Adipose tissue (tissue), 3 donors: ENCODE data around the gene DPPA2. TPM values are rescaled to one million over a fixed set of nuclear protein-coding genes. Genes with fewer than 3 reads are reported as not detected.
"Not testable (repeated sequence)": the region's sequence is repeated elsewhere in the genome, so short reads cannot be mapped to it uniquely, and the experiment has no call there.

ENCODE experiments used
- H3K27ac ChIP-seq: one replicate; pipeline ENCODE4 v1.5.1; 2013; ENCODE audit warnings: low read depth, low read length
- WGBS, 3 donors: extraction: QIAGEN DNeasy Blood & Tissue Kit; methylation state at CpG; one replicate each; pipeline ENCODE4 v1.1.7; 2013; 5-methylcytosine and 5-hydroxymethylcytosine counted together
- polyA plus RNA-seq, 3 donors: library from polyadenylated mRNA; stranded (reverse); fragments of 200-250 nt; gene quantifications; one replicate each; pipeline ENCODE4 v1.2.3, GENCODE V29; 2013
- donor health status: healthy with polysubstance abuse.
- donor health status: Bipolar disorder and iron deficiency.
- donor health status: healthy.

DPPA2 gene, protein sequence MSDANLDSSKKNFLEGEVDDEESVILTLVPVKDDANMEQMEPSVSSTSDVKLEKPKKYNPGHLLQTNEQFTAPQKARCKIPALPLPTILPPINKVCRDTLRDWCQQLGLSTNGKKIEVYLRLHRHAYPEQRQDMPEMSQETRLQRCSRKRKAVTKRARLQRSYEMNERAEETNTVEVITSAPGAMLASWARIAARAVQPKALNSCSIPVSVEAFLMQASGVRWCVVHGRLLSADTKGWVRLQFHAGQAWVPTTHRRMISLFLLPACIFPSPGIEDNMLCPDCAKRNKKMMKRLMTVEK
- polyA plus RNA-seq, result not detected

- WGBS, 3 donors, result 78 to 88% (median 88%) methylated on average over 21 of the region's 21 CpGs
- no peak within 1 kb of the TSS for H3K27ac ChIP-seq
Measured at GRCh38 chr3:109316162-109316730, at the start of gene DPPA2. TSS of gene DPPA2 (minus strand) at chr3:109316517. CDS start at chr3:109314542, 1,975 bp downstream.

- WGBS, 3 donors, result 79 to 86% (median 83%) methylated on average over 6 of the region's 6 CpGs
- no peak overlapping the region for H3K27ac ChIP-seq
Measured at GRCh38 chr3:109364088-109364487, 47.8 kb upstream of the DPPA2 start.

GRCh38 chr3:109363634-109364033 is 47.3 kb upstream of the DPPA2 start:
- H3K27ac ChIP-seq, result no peak overlapping the region

DNA sequence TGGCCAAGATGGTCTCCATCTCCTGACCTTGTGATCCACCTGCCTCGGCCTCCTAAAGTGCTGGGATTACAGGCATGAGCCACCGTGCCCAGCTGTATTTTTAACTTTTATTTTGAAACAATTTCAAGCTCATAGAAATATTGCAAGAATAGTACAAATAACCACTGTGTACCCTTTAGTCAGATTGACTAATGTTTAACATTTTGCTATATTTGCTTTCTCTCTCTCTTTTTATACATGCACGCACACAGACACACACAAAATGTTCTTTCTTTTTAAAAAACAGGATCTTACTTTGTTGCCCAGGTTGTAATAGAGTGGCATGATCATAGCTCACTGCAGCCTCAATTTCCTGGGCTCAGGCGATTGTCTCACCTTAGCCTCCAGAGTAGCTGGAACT is 46.5 kb upstream of the DPPA2 start:
- H3K27ac ChIP-seq, result no peak overlapping the region
- WGBS, 3 donors, result 52 to 90% (median 87%) methylated on average over 4 of the region's 4 CpGs

GRCh38 chr3:109358809-109359208 is 42.5 kb upstream of the DPPA2 start:
- 79 to 86% (median 85%) methylated on average over 2 of the region's 2 CpGs for WGBS, 3 donors
- H3K27ac ChIP-seq, result not testable (repeated sequence)

DNA sequence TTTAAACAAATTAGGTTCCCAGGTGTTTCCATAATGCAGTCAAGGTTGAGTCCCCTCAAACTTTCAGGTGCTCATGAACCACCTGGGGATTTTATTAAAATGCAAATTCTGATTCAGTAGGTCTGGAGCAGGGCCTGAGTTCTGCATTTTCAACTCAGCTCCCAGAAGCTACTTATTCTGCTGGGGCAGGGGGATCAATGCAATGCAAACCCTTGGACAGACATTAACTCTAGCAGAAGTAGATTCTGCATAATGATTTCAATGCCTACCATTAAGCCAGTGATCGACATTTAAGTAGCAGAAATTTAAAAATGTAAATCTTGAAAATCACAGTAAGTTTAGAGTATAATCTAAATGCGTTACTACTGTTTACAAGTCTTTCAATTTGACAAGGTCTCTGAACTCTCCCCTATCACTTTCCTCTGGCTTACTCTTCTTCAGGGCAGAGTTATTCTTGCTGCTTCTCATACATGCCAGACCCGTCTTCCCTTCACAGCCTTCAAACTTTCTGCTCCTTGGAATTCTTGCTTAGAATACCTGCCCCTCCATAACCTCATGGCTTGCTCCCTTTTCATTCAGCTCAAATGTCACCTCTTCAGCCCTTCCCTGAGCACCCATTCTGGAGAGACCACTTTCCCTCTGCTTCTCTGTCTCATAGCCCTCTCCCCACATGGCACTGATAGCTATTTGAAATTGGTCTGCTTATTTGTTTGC is 40.3 kb upstream of the DPPA2 start:
- H3K27ac ChIP-seq, result no peak overlapping the region
- 62 to 86% (median 79%) methylated on average over 3 of the region's 3 CpGs for WGBS, 3 donors

GRCh38 chr3:109355625-109356441 is 39.5 kb upstream of the DPPA2 start:
- no peak overlapping the region for H3K27ac ChIP-seq
- WGBS, 3 donors, result 52 to 64% (median 59%) methylated on average over 8 of the region's 8 CpGs

DNA sequence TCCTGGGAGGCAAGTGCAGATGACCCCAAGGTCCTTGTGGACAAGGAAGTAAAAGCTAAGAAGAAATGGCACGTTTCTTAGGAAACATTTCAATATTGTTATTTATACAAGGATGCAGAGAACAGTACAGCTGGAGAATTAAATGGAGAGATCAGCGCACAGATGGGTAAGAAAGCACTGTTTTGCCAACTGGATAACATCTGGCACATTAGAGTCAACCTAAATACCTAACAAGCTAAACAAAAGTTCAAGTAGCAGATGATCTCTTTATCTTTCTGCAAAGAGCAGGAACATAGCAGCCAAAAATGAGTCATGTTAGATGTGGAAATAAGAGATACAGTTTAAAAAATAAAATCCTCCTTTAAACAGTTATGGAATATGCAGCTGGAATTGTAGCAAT is 36.7 kb upstream of the DPPA2 start:
- no peak overlapping the region for H3K27ac ChIP-seq
- 40 to 57% (median 49%) methylated on average over 2 of the region's 2 CpGs for WGBS, 3 donors

DNA sequence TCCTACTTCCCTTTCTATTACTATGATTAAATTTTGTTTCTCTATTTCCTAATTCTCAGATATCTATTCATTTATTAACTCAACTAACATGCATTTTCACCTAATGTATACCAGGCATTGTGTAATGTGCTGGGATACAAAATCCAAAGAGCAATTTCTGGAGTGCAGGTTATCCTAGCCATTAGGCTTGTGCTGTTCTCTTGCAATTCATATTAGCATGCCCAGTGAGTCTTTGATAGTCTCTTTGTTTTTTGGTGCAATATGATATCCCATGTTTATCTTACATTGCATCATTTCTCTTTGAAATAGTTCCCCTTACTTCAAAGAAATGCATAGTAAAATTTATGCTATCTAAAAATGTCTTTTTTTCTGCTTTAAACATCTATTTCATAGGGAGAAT is 34.9 kb upstream of the DPPA2 start:
- no peak overlapping the region for H3K27ac ChIP-seq

DNA sequence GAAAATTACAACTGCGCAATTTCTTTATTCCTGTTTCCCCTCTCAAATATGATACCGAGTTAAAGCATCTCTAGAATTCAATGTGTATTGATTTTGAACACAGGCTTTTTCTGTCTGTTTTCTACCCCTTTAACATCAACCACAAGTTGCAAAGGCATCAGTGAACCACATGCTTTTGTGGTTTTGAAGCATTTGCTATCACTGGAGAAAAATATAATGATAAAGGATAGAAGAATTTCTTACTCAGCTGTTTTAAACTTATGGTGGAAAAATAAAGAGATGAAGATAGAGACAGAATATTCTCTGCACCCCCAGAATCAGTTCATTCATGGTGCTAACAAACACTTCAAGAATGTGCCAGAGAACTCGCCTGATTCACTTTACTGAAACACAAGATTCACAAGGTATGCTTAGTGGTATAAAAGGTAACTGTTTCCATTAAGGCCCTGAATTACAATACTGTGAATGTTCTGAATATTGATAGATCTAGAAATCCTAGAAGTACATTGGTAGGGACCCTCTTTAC is 30.5 kb upstream of the DPPA2 start:
- no peak overlapping the region for H3K27ac ChIP-seq
- WGBS, 3 donors, result 64 to 89% (median 85%) methylated on average over 3 of the region's 3 CpGs

DNA sequence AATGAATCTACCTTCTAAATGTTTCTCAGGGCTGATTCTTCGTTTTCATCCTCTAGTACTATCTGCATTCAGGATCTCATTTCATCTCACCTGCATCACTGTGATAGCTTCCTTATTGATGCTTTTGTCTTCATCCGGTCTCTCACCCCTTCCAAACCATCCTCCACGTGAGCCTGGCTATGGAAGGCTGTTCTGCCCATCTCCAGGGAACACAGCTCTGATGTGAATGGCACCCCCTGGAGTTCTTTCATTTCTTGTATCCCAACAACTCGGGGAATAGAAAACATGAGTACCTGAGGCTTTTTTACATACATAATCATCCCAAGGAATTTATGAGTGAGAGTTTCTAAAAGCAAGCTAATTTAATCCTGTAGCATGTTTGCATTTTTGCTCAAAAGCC is 29.8 kb upstream of the DPPA2 start:
- 43 to 73% (median 59%) methylated on average over 4 of the region's 4 CpGs for WGBS, 3 donors
- no peak overlapping the region for H3K27ac ChIP-seq

DNA sequence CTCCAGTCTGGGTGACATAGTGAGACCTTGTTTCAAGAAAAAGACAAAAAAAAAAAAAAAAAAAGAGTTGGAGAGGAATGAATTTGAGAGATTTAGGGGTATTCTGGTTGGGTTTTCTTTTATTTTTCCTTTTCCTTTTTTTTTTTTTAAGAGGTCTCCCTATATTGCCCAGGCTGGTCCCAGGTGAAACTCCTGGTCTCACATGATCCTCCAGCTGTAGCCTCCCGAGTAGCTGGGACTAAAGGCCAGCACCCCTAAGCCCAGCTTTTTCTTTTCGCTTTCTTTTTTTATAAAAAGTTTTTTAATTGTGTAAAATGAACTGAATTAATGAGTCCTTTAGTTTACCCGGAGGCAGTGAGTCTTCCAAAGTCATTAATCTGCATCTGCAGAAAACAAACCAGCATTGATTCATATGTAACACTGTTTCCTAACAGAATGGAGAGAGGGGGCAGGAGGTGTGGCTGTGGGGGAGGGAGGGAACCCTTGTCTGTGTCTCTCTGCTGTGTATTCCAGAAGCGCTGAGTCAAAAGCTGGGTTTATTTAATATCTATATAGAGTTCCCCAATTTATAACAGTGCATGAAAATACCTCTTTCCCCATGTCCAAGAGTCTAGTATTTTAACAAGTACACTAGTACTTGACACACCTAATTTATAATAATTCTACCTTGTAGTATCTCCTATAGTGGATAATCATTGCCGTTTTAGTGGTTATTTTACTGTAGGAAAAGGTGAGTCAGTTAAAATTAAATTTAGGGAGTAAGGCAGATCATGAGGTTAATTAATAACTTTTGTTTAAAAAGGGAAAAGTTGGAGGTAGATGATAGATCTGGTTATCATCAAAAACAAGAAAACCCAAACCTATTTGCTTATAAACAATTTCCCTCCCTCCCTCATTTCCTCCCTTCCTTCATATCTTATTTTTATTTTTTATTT is 23.7 kb upstream of the DPPA2 start:
- H3K27ac ChIP-seq, result no peak overlapping the region
- 38 to 67% (median 57%) methylated on average over 5 of the region's 5 CpGs for WGBS, 3 donors

- 61 to 75% (median 72%) methylated on average over 3 of the region's 3 CpGs for WGBS, 3 donors
- no peak overlapping the region for H3K27ac ChIP-seq
Measured at GRCh38 chr3:109339197-109339596, 22.9 kb upstream of the DPPA2 start.

DNA sequence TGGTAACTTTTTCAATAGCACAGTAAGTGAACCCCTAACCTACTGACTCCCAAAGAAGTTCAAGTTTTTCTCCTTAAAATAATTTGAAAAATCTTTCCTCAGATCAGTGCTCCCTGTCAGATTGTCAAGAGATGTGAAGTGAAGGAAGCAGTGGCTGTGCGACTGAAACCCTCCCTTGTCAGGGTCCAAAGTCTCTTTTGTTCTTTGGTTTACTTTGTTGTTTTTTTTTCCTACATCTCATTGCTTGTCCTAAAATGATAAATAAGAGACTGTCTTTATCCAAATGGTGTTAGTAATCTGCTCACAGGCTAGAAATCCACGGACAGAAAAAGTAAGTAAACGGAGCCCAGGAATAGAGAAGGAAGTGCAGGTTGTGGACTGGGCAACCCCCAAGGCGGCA is 22.0 kb upstream of the DPPA2 start:
- 23 to 33% (median 29%) methylated on average over 4 of the region's 4 CpGs for WGBS, 3 donors
- H3K27ac ChIP-seq, result no peak overlapping the region

GRCh38 chr3:109337393-109337792 is 21.1 kb upstream of the DPPA2 start, which contains the start of gene DPPA4:
TSS of gene DPPA4 (minus strand) at chr3:109337546. CDS start at chr3:109337517, 29 bp downstream.
- 46 to 59% (median 51%) methylated on average over 5 of the region's 5 CpGs for WGBS, 3 donors
- no peak within 1 kb of the TSS for H3K27ac ChIP-seq

- no peak overlapping the region for H3K27ac ChIP-seq
Measured at GRCh38 chr3:109336291-109336861, 20.1 kb upstream of the DPPA2 start.

DNA sequence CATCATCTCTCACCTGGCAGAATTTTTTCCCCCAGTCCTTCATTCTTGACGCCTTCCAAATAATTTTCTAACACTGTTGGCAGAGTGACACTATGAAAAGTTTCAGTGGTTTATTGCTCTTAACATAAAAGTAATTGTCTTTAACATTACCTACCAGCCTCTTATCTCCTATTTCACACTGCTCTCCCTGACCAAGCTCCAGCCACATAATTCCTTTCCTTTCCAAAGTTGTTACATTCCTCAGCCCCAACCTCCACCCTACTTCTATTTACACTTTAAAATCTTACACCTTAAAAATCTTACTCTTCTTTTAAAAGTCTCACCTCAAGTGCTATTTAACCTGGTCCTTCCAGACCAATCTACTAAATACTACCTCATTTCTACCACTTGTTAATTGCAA is 18.3 kb upstream of the DPPA2 start:
- 52 to 88% (median 87%) methylated on average over 1 of the region's 1 CpG for WGBS, 3 donors
- no peak overlapping the region for H3K27ac ChIP-seq

More at GRCh38 chr3:109336291-109336861, 20.1 kb upstream of the DPPA2 start:
- 2 to 5% (median 3%) methylated on average over 17 of the region's 17 CpGs for WGBS, 3 donors
